IPS-NIHi7 (cell line): Measurements from ENCODE around the gene NLRP6.
A peak's percentile ranks its signal among the peaks of the same experiment; 100 is the strongest.
"Not testable (repeated sequence)": the region's sequence is repeated elsewhere in the genome, so short reads cannot be mapped to it uniquely, and the experiment has no call there.

Experiments used
- DNase-seq: peaks from one replicate; pipeline ENCODE4 v3.0.0; 2012; ENCODE audit warnings: mixed read lengths; ENCODE audit errors: extremely low spot score

NLRP6 gene

DNA sequence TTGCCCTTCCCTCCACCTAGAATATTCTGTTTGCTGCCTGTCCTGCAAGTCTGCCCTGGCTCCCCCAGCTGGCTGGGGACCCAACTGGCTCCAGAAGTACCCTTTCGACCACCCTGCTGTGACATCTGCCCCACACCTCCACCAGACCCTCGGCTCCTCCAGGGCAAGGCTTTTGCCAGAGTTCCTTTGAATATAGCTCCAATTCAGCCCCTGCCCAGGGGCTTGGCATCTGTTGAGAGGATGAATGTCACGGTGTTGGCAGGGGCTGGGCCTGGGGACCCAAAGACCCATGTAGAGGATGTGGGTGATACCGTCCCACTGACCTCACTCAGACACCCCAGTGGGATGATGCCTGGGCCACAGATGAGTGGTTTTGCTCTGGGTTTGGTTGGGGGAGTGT is 4.0 kb downstream of the NLRP6 start:
- no peak for DNase-seq

DNA sequence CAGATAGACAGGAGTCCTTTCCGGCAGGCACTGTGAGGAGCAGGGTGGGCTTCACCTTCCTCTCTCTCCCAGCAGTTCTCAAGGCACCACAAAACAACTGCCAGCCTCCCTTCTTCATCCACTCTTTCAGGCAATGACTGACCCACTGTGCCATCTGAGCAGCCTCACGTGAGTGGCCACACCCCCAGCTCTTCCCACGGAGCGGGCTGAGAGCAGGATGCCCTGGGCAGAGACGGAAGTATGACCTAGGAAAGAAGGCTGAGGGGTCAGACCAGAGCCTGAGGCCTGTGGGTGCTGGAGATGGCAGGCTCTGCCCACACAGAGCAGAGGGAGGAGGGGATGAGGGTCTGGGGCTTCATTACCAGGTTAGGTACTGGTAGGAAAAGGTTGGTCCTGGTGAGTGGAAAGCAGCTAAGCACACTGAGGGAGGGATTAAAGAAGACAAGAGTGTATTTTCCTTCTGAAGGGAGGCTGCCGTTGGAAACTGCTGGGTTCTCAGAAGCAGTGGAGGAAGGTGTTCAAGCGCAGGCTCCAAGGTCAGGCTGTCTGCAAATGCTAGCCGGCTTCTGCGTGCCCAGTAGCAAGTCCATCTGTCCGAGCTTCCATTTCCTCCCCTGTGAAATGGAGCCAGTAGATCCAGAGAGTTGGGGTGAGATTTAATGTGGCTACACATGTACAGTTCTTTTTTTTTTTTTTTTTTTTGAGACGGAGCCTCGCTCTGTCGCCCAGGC is 4.6 kb downstream of the NLRP6 start:
- no peak for DNase-seq

DNA sequence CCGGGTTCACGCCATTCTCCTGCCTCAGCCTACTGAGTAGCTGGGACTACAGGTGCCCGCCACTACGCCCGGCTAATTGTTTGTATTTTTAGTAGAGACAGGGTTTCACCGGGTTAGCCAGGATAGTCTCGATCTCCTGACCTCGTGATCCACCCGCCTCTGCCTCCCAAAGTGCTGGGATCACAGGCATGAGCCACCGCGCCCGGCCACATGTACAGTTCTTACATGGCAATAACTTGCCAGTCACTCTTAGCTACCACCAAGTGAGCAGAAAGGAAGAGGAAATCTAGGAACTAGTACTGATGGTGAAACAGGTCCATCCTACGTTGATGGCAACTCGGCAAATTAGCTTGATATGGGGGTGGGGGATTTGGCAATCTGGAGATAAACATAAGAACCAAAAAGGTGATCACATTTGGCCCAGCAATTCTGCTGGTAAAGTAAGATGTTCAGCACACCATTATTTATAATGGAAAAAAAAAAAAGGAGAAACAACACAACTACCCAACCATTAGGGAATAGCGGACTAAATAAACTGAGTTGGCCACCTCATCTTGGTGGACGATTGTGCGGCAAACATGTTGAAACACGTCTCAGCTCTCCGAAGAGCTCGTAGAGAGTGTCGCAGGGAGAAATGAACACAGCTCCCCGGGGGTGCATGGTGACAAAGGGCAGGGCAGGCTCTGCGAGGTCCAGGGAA is 5.3 kb downstream of the NLRP6 start:
- no peak for DNase-seq

GRCh38 chr11:284105-285020 is 6.2 kb downstream of the NLRP6 start:
- no peak for DNase-seq

GRCh38 chr11:285021-285893 is 7.0 kb downstream of the NLRP6 start:
- DNase-seq, result no peak

GRCh38 chr11:285894-286220 is 7.7 kb downstream of the NLRP6 start:
- DNase-seq, result no peak

DNA sequence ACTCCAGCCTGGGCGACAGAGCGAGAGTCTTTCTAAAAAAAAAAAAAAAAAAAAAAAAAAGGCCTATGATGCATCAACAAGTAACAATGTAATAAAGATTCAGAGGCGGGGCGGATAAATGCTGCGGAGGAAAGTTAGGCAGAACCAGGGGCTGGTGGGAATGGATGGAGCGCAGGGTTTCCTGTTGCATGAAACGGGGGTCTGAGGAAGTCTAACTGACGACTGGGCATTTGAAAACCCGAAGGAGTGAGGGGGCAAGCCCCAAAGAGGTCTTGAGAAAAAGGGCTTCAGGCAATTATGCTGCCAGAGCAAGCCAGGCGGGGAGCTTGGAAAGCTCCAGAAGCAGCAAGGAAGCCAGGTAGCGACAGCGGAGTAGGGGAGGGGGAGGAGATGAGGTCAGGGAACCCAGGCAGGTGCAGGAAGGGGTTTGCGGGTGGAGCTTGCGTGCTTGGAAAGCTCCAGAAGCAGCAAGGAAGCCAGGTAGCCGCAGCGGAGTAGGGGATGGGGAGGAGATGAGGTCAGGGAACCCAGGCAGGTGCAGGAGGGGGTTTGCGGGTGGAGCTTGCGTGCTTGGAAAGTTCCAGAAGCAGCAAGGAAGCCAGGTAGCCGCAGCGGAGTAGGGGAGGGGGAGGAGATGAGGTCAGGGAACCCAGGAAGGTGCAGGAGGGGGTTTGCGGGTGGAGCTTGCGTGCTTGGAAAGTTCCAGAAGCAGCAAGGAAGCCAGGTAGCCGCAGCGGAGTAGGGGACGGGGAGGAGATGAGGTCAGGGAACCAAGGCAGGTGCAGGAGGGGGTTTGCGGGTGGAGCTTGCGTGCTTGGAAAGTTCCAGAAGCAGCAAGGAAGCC is 9.0 kb downstream of the NLRP6 start:
- not testable (repeated sequence) for DNase-seq

GRCh38 chr11:287821-288477 is 9.7 kb downstream of the NLRP6 start:
- DNase-seq, result no peak

DNA sequence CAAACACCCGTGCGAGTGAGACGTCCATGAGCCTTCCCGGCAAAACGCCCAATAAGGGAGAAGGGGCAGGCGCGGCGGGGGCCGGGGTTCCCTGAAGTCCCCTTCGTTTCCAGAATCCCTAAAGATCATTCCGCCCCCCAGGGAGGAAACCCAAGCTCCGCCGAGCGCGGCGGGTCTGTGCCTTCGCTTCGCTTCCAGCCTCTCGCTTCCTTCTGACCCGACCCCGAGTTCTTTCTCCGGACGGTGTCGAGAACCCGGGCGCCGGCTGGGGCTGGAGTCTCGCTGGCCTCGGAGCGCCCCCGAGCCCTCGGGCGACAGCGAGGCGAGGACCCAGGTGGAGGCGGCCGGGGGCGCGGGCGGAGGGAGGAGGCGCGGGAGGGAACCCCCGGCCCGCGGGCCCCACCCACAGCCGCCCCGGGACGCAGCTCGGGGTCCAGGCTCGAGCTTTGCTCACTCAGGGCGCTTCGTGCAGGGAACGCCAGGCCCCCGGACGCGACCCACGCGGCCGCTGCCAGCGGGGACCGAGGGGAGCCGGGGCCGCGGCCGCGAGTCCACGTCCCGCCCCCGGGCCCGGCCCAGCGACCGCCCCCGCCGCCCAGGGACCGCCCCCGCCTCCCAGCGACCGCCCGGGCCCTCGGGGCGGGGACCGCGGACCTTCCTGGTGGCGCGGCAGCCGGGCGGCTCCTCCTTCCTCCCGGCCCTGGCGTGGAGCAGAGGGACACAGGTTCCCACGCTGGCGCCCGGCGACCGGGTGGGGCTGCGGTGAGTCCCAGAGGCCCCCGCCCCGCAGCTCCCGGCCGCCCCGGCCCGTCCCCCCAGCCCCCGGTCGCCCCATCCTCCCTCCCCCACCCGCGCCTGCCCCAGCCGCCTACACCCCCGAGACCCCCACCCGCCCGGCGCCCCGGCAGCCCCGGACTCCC is 10.5 kb downstream of the NLRP6 start, which contains the start of gene PGGHG:
TSS of gene PGGHG (plus strand) at position 649 of the 920 bp plus-strand sequence. CDS start 691 bp downstream, outside the sequence.
- DNase-seq, result peak; percentile 86

DNA sequence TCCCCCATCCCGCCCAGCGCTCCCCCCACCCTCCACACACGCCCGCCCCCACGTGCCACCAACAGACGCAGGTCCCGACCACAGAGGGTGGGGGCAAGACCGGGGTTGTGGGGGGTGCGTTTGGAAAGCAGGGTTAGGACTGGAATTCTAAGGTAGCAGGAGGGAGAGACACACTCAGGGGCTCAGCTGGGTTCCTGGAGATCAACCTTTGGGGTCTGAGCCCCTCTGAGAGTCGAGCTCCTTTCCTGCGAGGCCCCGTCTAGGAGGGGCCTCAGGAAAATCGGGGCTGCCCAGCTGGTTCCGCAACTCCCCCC is 11.1 kb downstream of the NLRP6 start:
- no peak for DNase-seq

GRCh38 chr11:289712-290620 is 11.8 kb downstream of the NLRP6 start:
- DNase-seq, result no peak

GRCh38 chr11:290621-291231 is 12.5 kb downstream of the NLRP6 start:
- DNase-seq, result no peak

GRCh38 chr11:291281-292210 is 13.3 kb downstream of the NLRP6 start:
- no peak for DNase-seq

- DNase-seq, result no peak
Observed at GRCh38 chr11:292211-293121, 14.3 kb downstream of the NLRP6 start.

DNA sequence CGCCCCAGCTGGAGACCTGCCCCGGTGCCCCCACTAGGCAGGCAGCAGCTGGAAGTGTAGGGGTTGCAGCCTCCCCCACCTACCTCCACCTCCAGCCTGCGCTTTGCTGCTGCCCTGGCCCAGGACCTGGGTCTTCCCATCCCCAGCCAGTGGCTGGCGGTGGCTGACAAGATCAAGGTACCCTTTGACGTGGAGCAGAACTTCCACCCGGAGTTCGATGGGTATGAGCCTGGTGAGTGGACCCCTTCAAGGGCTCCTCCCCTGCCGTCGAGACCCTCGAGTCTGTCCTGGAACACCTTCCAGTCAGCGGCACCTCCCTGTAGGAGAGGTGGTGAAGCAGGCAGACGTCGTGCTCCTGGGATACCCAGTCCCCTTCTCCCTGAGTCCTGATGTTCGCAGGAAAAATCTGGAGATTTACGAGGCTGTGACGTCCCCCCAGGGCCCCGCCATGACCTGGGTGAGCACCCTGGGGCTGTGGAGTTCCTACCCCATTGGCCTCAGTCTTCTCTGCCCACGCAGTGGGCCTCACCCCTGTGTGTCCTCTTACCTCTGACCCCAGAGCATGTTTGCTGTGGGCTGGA is 15.2 kb downstream of the NLRP6 start:
- DNase-seq, result no peak
